CD14-positive monocyte (primary cell): ENCODE results near the gene CLEC1A. TPM values are rescaled to one million over a fixed set of nuclear protein-coding genes. Genes with fewer than 3 reads are reported as not detected.

Experiments
- DNase-seq, 3 donors: peaks; one replicate each; pipeline ENCODE4 v3.0.0-alpha.2; 2011 to 2022
- H2AFZ ChIP-seq: 2 replicates; pipeline ENCODE4 v1.6.0; 2012; ENCODE audit warnings: mild to moderate bottlenecking, low read depth, low read length, inconsistent platforms; ENCODE audit not compliant: insufficient read depth, poor library complexity, severe bottlenecking
- H3K27ac ChIP-seq, 2 donors: 1 replicate in 1 of 2; 2 replicates in 1 of 2; pipeline ENCODE4 v1.5.1; 2012 to 2013; ENCODE audit warnings: low read length in 2 of 2, control low read depth in 1 of 2, inconsistent platforms in 1 of 2, low read depth in 1 of 2, mild to moderate bottlenecking in 1 of 2
- H3K27me3 ChIP-seq, 2 donors: one replicate each; pipeline versions ENCODE4 v1.6.0 to v1.6.1; 2011 to 2013; ENCODE audit warnings: low read length in 2 of 2; ENCODE audit not compliant: control insufficient read depth in 2 of 2, insufficient read depth in 2 of 2
- H3K36me3 ChIP-seq, 2 donors: replicated peaks in 1 of 2; 1 replicate in 1 of 2; 2 replicates in 1 of 2; pipeline versions ENCODE4 v1.5.1 to v1.6.1; 2012 to 2013; ENCODE audit warnings: low read length in 2 of 2, control low read depth in 1 of 2, inconsistent platforms in 1 of 2, mild to moderate bottlenecking in 1 of 2; ENCODE audit not compliant: insufficient read depth in 2 of 2, control insufficient read depth in 1 of 2
- H3K4me1 ChIP-seq, 2 donors: 1 replicate in 1 of 2; 2 replicates in 1 of 2; pipeline versions ENCODE4 v1.5.1 to v1.6.1; 2012 to 2013; ENCODE audit warnings: low read length in 2 of 2, control low read depth in 1 of 2, inconsistent platforms in 1 of 2, mild to moderate bottlenecking in 1 of 2, moderate library complexity in 1 of 2; ENCODE audit not compliant: insufficient read depth in 2 of 2, control insufficient read depth in 1 of 2
- H3K4me2 ChIP-seq: replicated peaks from 2 replicates; pipeline ENCODE3; 2012; ENCODE audit warnings: low read length, moderate library complexity, mild to moderate bottlenecking; ENCODE audit not compliant: poor library complexity, severe bottlenecking; ENCODE audit errors: extremely low read depth
- H3K4me3 ChIP-seq, 3 experiments: fragments of 200-600 bp in 1 of 3; sonication (generic) in 1 of 3; replicated peaks in 1 of 3; 1 replicate in 2 of 3; 2 replicates in 1 of 3; pipeline ENCODE4 v1.5.1; 2011 to 2013; ENCODE audit warnings: low read length in 3 of 3, mild to moderate bottlenecking in 3 of 3, control low read depth in 2 of 3, low read depth in 2 of 3, inconsistent platforms in 1 of 3, moderate library complexity in 1 of 3
- H3K79me2 ChIP-seq: 2 replicates; pipeline ENCODE4 v1.6.0; 2012; ENCODE audit warnings: mild to moderate bottlenecking, control low read depth, inconsistent platforms, low read length, moderate library complexity; ENCODE audit not compliant: insufficient read depth
- H3K9ac ChIP-seq: 2 replicates; pipeline ENCODE4 v1.6.0; 2017; ENCODE audit warnings: low read length, mild to moderate bottlenecking; ENCODE audit not compliant: insufficient read depth, poor library complexity, severe bottlenecking
- H3K9me3 ChIP-seq, 2 donors: replicated peaks in 1 of 2; 1 replicate in 1 of 2; 2 replicates in 1 of 2; pipeline versions ENCODE4 v1.5.1 to v1.6.1; 2012 to 2013; ENCODE audit warnings: low read length in 2 of 2, control low read depth in 1 of 2; ENCODE audit not compliant: control insufficient read depth in 1 of 2, insufficient read depth in 1 of 2
- H4K20me1 ChIP-seq: 2 replicates; pipeline ENCODE4 v1.6.0; 2012; ENCODE audit warnings: mild to moderate bottlenecking, low read length, control low read depth, moderate library complexity; ENCODE audit not compliant: insufficient read depth
- H3K27ac Mint-ChIP-seq, 7 donors: one replicate each; pipeline ENCODE4 v1.8.0; 2020; ENCODE audit warnings: mild to moderate bottlenecking in 7 of 7, mixed read lengths in 7 of 7, moderate library complexity in 6 of 7, inconsistent platforms in 2 of 7
- H3K27me3 Mint-ChIP-seq, 3 donors: one replicate each; pipeline ENCODE4 v1.8.0; 2021 to 2022; ENCODE audit warnings: low read depth in 3 of 3, mild to moderate bottlenecking in 3 of 3, mixed read lengths in 3 of 3, moderate library complexity in 3 of 3, inconsistent platforms in 1 of 3
- H3K36me3 Mint-ChIP-seq, 2 donors: one replicate each; pipeline ENCODE4 v1.8.0; 2020; ENCODE audit warnings: mixed read lengths in 2 of 2, inconsistent platforms in 1 of 2, mild to moderate bottlenecking in 1 of 2
- H3K4me1 Mint-ChIP-seq: one replicate; pipeline ENCODE4 v1.8.0; 2020; ENCODE audit warnings: mild to moderate bottlenecking, mixed read lengths
- H3K4me3 Mint-ChIP-seq, 2 donors: one replicate each; pipeline ENCODE4 v1.8.0; 2020; ENCODE audit warnings: mild to moderate bottlenecking in 2 of 2, mixed read lengths in 2 of 2, moderate library complexity in 1 of 2
- H3K9me3 Mint-ChIP-seq, 7 donors: one replicate each; pipeline ENCODE4 v1.8.0; 2020 to 2022; ENCODE audit warnings: mixed read lengths in 7 of 7, mild to moderate bottlenecking in 6 of 7, moderate library complexity in 6 of 7, inconsistent platforms in 2 of 7
- CTCF ChIP-seq: fragments of 200-600 bp; IDR thresholded peaks from one replicate; pipeline ENCODE4 v1.8.0; 2022; ENCODE audit warnings: antibody characterized with exemption, mild to moderate bottlenecking
- WGBS: methylation state at CpG from one replicate; pipeline ENCODE4 v1.1.5; 2013; ENCODE audit warnings: missing lambda C conversion rate; ENCODE audit not compliant: insufficient coverage; 5-methylcytosine and 5-hydroxymethylcytosine counted together
- intact Hi-C, 2 donors: fragments of 100-400 bp; cut with micrococcal nuclease; formaldehyde crosslinking; loops; one replicate each; pipeline versions ENCODE4 v1.15.0 to v1.15.1; 2023
- polyA plus RNA-seq, 3 donors: library from polyadenylated mRNA; depleted of rRNA in 1 of 3; unstranded in 2 of 3; stranded (reverse) in 1 of 3; fragments of 300-500 nt in 2 of 3; fragments of >200 nt in 1 of 3; fragmentation: Illumina TruSeq in 2 of 3; gene quantifications; 1 replicate in 2 of 3; 2 replicates in 1 of 3; pipeline ENCODE4 v1.2.3, GENCODE V29; 2012 to 2021

CLEC1A gene
- polyA plus RNA-seq, 3 donors, result 0.90 to 7.9 (median 1.1) TPM

GRCh38 chr12:10072131-10072530 is 26.7 kb downstream of the CLEC1A start:
- Mint-ChIP-seq H3K27me3 (peaks cover 0 to 2% (median 0%) of the 10 kb centered on the region in 3 donors), H3K9me3 (peaks cover 0 to 6% (median 0%) of the 10 kb centered on the region in 7 donors), H3K4me1 (peaks cover 35% of the 10 kb centered on the region), H3K36me3 (peaks cover 18 to 24% of the 10 kb centered on the region in 2 donors), H3K27ac (no peak overlapping the region), H3K4me3 (no peak overlapping the region)
- Histone ChIP-seq H3K4me2 (no peak overlapping the region), H3K4me3 (no peak overlapping the region), H4K20me1 (no peaks in the 10 kb centered on the region), H3K79me2 (no peaks in the 10 kb centered on the region), H3K27me3 (no peaks in the 10 kb centered on the region), H3K36me3 (no peaks in the 10 kb centered on the region), H3K27ac (no peak overlapping the region), H2AFZ (no peak overlapping the region), H3K9me3 (no peaks in the 10 kb centered on the region), H3K9ac (no peak overlapping the region), H3K4me1 (peaks cover 31 to 35% of the 10 kb centered on the region in 2 donors)
- intact Hi-C loops, result loop anchor here in 1 of 2 donors (5.0 kb wide), 1 partner anchor 55 kb away; no protein-coding TSS in a partner anchor
- no peak for TF ChIP-seq CTCF
- DNase-seq, result no peak
- 100% methylated on average over 1 of the region's 2 CpGs for WGBS

GRCh38 chr12:10070380-10070779 is 28.4 kb downstream of the CLEC1A start:
- Mint-ChIP-seq H3K4me1 (peaks cover 46% of the 10 kb centered on the region), H3K27ac (peak overlapping the region in 6 of 7 donors; percentile 96 to 99 (median 97)), H3K36me3 (peaks cover 18 to 26% of the 10 kb centered on the region in 2 donors), H3K27me3 (peaks cover 0 to 2% (median 0%) of the 10 kb centered on the region in 3 donors), H3K4me3 (no peak overlapping the region), H3K9me3 (peaks cover 0 to 6% (median 0%) of the 10 kb centered on the region in 7 donors)
- no peaks in the 10 kb centered on the region for H4K20me1 ChIP-seq
- peak overlapping the region in 1 of 2 donors; percentile 95 for H3K27ac ChIP-seq
- H2AFZ ChIP-seq, result no peak overlapping the region
- H3K36me3 ChIP-seq, result no peaks in the 10 kb centered on the region
- H3K9ac ChIP-seq, result no peak overlapping the region
- H3K79me2 ChIP-seq, result no peaks in the 10 kb centered on the region
- TF ChIP-seq CTCF, result no peak
- peaks cover 37 to 39% of the 10 kb centered on the region in 2 donors for H3K4me1 ChIP-seq
- DNase-seq, result no peak
- no peak overlapping the region for H3K4me3 ChIP-seq
- H3K27me3 ChIP-seq, result no peaks in the 10 kb centered on the region
- no peak overlapping the region for H3K4me2 ChIP-seq
- intact Hi-C loops, result loop anchor here in 1 of 2 donors (5.0 kb wide), 1 partner anchor 57 kb away; no protein-coding TSS in a partner anchor
- WGBS, result 100% methylated on average over 1 of the region's 4 CpGs
- H3K9me3 ChIP-seq, result no peaks in the 10 kb centered on the region
